Epithelial cell of proximal tubule (primary cell): ENCODE measurements around the gene RALY. TPM values are rescaled to one million over a fixed set of nuclear protein-coding genes. Genes with fewer than 3 reads are reported as not detected.
A peak's percentile ranks its signal among the peaks of the same experiment; 100 is the strongest.

ENCODE experiments used
- DNase-seq: peaks from one replicate; pipeline ENCODE4 v3.0.0-alpha.2; 2011; ENCODE audit warnings: low read depth
- H3K4me3 ChIP-seq: 2 replicates; pipeline ENCODE4 v1.5.1; 2011; ENCODE audit warnings: low read depth, mild to moderate bottlenecking, low read length
- total RNA-seq: library from RNA; depleted of rRNA; stranded (reverse); fragments of >200 nt; gene quantifications from 2 replicates; pipeline ENCODE4 v1.2.3, GENCODE V29; 2015
- TF ChIP-seq, protein P1 (sequence below): conservative IDR thresholded peaks from 2 replicates; pipeline ENCODE4 v1.5.1; 2012; ENCODE audit warnings: low read depth, mild to moderate bottlenecking, low read length

RALY gene
- total RNA-seq, 1 donor from 2014 or later = 111 TPM

DNA sequence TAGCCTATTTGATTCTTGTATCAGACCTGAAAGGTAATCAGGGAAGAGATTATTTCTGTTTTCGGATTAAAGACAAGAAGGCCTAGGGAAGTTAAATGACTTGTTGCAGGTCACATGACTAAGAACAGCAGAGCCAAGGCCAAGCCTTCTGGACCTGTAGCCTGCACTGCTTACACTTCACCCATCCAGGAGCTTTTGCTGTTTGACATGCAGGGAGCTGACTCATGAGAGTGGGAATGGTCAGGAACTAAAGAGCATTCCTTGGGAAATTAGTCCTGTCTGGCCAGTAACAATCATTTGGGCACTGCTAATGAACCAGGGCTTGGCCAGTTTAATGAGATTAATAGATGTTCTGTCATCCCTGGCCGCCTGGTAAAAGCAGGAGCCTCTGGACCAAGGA is 71.5 kb downstream of the RALY start:
- DNase-seq = peak; percentile 54
- TF ChIP-seq, protein P1, sequence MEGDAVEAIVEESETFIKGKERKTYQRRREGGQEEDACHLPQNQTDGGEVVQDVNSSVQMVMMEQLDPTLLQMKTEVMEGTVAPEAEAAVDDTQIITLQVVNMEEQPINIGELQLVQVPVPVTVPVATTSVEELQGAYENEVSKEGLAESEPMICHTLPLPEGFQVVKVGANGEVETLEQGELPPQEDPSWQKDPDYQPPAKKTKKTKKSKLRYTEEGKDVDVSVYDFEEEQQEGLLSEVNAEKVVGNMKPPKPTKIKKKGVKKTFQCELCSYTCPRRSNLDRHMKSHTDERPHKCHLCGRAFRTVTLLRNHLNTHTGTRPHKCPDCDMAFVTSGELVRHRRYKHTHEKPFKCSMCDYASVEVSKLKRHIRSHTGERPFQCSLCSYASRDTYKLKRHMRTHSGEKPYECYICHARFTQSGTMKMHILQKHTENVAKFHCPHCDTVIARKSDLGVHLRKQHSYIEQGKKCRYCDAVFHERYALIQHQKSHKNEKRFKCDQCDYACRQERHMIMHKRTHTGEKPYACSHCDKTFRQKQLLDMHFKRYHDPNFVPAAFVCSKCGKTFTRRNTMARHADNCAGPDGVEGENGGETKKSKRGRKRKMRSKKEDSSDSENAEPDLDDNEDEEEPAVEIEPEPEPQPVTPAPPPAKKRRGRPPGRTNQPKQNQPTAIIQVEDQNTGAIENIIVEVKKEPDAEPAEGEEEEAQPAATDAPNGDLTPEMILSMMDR = no peak
- no peak overlapping the region for H3K4me3 ChIP-seq

DNA sequence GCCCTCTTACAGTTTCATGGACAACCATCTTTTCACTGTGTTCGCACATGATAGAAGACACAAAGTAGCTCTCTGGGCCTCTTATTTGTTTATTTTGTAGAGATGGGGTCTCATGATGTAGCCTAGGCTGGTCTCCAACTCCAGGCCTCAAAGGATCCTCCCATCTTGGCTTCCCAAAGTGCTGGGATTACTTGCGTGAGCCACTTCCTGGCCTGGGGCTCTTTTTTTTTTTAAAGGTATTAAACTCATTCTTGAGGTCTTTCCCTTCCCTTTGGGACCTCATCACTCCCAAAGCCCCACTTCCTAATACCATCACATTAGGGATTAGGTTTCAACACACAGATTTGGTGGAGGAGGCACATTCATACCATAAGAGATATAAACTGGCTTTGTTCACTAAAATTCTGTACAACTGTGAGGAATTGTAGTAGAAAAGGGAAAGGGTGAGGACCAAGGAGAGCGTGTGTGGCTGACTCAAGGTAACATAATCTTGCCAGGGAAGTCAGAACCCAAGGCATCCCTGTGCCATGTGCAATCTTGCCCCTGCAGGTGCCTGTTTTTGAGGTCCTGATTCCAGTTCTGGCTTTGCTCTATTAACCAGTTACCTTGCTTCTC is 72.9 kb downstream of the RALY start:
- no peak overlapping the region for H3K4me3 ChIP-seq
- TF ChIP-seq, protein P1 = no peak
- DNase-seq = no peak

DNA sequence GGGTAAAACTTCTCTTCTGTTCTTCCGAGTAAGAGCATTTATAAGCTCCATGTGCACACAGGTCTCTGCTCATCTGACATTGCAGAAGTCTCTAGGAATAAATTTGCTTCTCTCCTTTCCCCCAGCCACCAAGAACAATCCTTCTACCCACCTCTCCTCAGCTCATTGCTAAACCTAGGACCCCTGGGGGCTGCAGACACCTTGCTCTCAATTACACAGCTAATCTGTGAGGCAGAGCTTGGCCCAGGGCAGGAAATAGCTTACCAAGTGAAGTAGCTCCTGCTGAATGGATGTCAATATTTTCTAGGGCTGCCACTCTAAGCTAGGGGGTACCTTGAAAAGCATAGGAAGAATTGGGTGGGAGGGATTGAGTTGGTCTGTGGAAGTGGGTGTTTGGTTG is 74.3 kb downstream of the RALY start:
- TF ChIP-seq, protein P1 = no peak
- no peak for DNase-seq

DNA sequence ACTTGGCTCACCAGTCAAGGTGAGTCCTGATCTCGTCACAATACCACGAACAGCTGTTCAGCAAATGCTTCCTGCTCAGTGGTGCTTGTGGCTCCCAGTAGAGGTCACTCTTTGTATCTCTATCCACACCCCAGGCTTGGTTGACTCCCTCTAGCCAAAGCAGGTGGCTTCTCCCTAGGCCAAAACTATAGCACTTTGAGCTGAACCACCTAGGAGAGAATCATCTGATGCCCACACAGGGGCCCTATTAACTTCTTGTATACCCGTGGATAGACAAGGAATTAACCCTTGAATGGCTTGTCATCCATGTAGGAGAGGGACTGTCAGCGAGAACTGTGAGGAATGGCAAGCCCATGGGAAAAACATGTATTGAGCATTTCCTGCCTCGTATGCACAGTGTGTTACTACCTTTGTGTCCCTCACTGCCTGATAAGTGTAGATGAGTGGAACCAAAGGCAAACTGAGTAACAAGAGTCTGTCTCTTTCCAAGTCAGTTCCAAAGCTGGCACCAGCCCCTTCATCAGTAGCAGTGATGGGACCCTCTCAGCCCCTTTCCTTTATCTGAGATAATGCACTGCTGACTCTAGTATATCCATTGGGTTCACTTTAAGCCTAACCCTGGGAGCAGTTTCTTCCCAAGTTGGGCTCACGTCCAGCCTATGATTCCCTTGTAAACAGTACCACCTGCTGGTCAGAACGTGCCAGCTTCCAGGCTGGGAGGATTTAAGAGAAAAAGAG is 75.8 kb downstream of the RALY start:
- TF ChIP-seq, protein P1 = peak; percentile 95
- DNase-seq = peak; percentile 45
- no peak overlapping the region for H3K4me3 ChIP-seq

More for the DNA sequence above, 74.3 kb downstream of the RALY start:
- no peak overlapping the region for H3K4me3 ChIP-seq

DNA sequence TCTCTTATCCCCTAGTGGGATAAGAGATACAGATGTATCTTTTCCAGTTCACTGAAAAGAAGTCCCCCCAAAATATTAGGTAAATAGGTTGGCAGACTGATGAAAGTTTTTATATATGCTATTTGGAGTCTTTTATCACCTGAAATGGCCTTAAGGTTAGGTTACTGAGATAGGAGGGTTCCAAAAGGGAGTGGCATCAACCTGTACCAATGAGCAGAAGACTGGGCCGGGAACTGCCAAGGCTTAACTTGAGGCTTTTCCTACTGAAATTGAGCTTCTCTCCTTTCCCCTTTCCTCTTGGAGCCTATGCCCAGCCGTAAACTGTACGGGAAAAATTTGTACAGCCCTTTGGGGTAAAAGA is 76.3 kb downstream of the RALY start:
- no peak overlapping the region for H3K4me3 ChIP-seq
- TF ChIP-seq, protein P1 = no peak

DNA sequence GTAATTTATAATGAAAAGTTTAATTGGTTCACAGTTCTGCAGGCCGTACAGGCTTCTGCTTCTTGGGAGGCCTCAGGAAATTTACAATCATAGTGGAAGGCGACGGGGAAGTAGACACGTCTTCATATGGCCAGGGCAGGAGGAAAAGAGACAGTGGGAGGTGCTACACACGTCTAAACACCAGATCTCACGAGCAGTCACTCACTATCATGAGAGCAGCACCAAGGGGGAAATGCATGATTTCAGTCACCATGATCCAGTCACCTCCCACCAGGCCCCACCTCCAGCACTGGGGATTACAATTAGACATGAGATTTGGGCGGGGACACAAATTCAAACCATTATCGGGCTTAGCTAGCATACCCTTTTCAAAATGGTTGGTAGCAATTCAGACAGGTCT is 77.1 kb downstream of the RALY start:
- TF ChIP-seq, protein P1 = no peak
- no peak for DNase-seq
- H3K4me3 ChIP-seq = no peak overlapping the region

More for the DNA sequence above, 76.3 kb downstream of the RALY start:
- no peak for DNase-seq

DNA sequence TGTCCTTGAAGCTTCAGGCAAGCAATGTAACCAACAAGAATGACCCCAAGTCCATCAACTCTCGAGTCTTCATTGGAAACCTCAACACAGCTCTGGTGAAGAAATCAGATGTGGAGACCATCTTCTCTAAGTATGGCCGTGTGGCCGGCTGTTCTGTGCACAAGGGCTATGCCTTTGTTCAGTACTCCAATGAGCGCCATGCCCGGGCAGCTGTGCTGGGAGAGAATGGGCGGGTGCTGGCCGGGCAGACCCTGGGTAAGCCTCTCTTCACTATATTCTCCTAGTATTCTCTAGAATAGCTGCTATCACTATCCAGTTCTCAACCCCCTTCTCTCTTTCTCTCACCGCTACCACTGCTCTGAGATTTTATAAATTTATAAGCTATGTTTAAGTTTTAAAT is 78.4 kb downstream of the RALY start:
- TF ChIP-seq, protein P1 = no peak
- DNase-seq = no peak
- H3K4me3 ChIP-seq = no peak overlapping the region
